Stimulated activated naive CD4-positive, alpha-beta T cell treated with Interleukin-2 at 50 U/mL for 16 hours (primary cell): Measurements from ENCODE around the gene TPRG1L.

Experiments used
- DNase-seq: peaks from one replicate; lab custom pipeline; 2025; lab: John Stamatoyannopoulos, UW

The TPRG1L gene

GRCh38 chr1:3594706-3595377 is 30.0 kb upstream of the TPRG1L start:
- no peak for DNase-seq

DNA sequence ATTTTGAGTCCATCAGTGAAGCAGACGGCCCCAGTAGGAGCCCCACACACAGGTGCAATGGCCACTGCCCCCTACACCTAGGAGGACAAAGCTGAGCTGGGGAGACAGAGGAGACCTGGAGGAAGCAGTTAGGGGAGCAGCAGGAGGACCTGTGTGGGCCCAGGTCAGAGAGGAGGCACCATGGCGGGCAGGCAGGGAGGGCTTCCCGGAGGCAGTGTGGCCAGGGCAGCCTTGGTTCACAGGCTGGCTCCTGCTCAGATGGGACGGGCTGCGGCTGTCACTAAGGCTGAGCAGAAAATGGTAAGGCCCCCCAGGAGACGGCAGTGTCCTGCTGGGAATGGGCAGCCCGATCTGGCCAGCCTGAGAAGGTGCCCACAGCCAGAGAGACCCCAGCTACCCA is 28.9 kb upstream of the TPRG1L start:
- no peak for DNase-seq

DNA sequence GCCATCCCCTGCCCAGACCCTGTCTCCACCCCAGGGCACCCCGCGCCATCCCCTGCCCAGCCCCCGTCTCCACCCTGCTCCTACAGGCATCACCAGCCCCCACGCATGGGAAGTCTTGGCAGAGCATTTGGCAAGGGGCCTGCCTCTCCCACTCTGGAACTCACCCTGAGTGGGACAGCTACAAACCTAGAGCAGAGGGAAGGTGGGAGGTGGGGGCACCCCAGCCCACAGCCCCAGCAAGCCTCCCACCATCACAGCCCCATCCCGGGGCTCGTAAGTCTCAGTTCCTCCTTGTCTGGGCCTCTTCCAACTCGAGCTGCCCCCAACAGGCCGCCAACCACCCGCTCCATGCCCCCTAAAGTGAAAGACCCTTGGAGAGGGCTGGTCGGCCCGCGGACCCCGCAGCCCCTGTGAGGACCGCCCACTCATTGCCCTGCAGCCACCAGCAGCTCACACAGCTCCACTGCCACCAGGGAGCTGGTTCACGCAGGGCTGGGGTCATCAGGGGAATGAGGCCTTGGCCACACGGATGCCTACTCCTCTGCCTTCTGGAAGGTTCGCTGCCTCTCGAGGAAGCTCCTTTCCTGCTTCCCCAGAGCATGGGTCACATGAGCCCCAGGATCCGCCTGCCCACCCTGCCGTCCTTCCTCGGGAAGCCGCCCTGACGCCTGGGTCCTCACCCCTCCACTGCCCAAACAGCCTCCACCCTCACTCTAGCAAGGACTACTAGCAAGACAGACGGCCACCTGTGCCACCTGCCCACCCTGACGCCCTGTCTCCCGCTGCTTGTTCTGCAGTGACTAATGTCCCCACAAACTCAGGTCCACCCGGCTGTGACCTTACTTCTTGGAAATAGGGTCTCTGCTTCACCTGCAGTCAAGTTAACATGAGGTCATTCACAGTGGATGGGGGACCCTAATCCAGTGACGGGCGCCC is 27.9 kb upstream of the TPRG1L start:
- DNase-seq = no peak

- no peak for DNase-seq
Measured at GRCh38 chr1:3597599-3597964, 27.2 kb upstream of the TPRG1L start.

DNA sequence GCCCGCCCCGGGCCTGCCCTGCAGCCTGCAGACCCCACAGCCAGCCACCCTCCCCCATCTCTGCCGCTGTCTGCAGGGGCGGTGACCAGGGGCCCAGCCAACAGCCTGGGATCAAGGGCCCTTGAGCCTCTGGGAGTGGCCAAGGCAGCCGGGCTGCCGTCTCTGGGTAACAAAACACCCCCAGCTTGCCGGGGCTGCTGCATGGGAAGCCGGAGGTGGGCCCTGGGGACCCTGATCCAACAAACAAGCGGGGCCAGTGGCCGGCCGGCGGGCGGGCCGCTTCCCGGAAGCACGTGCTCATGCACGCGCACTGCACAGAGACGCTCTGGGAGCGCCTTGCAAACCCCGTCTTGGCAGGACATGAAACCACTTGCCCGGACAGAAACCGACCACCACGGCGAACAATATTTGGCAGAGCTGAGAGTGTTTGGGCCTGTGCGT is 26.7 kb upstream of the TPRG1L start:
- DNase-seq = no peak

- DNase-seq = no peak
Measured at GRCh38 chr1:3598522-3599285, 26.1 kb upstream of the TPRG1L start.

DNA sequence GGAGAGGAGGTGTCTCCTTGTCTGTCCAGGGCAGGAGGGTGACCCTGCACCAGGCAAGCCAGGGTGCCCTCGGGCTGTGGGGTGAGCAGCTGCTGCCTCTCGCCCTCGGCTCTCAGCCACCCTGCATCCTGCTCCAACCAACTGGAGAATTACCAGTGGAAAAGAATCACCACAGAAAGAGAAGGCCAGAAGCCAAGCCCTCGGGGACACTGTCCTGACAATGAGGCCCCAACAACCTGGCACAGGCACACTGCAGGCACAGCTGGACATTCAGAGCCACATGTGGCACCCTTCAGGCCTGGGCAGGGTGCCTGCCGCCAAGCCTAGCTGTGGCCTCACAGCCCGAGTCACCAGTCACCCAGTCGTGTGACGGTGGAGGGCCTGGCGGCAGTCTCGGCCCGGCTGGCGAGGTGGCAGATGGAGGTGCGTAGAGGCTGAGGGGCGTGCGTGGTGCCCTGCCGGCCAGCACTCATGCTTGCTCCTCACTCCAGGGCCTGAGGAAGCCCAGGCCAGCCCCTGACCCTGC is 25.5 kb upstream of the TPRG1L start:
- DNase-seq = no peak

GRCh38 chr1:3599816-3600215 is 25.0 kb upstream of the TPRG1L start:
- DNase-seq = no peak

DNA sequence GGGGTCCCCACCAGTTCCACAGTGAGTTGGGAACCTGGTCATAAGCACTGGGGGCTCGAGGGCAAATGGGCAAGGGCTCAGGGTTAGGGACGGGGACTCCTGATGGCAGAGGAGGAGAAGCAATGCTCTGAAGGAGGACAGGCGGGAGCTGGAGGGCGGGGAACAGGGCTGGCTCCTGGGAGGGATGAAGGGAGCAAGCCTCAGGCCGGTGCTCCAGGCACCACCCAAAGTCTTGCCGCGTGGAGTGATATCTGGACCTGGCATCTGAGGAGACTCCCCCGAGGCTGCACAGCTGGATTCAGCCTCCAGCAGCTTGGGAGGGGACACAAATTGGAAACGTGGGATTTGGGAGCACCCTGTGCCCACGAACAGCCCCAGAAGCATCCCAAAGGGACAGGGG is 24.5 kb upstream of the TPRG1L start:
- DNase-seq = no peak

- DNase-seq = no peak
Measured at GRCh38 chr1:3601743-3602142, 23.1 kb upstream of the TPRG1L start.

DNA sequence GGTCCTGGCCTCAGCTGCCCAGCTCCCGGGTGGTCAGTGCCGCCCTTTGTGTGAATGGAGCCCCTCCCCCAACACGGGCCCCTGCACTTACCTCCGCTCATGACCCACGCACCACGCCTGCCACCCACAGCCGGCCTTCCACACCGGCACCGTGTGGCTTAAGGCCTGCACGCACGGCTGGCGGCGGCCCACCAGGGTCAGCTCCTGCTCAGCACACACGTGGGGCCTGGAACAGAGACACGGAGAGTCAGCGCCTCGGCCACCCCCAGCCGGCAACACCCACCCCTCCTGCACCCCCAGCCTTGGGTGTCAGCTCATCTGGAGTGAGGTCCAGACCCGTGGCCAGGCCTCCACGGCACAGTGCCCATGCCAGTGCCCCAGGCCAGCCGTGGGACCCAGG is 22.4 kb upstream of the TPRG1L start:
- DNase-seq = no peak

- DNase-seq = no peak
Measured at GRCh38 chr1:3603156-3603555, 21.7 kb upstream of the TPRG1L start.

- DNase-seq = no peak
Measured at GRCh38 chr1:3603571-3604467, 21.0 kb upstream of the TPRG1L start.

GRCh38 chr1:3604468-3604974 is 20.3 kb upstream of the TPRG1L start:
- DNase-seq = no peak

- no peak for DNase-seq
Measured at GRCh38 chr1:3604997-3605823, 19.6 kb upstream of the TPRG1L start.

GRCh38 chr1:3606779-3607702 is 17.8 kb upstream of the TPRG1L start:
- DNase-seq = no peak

DNA sequence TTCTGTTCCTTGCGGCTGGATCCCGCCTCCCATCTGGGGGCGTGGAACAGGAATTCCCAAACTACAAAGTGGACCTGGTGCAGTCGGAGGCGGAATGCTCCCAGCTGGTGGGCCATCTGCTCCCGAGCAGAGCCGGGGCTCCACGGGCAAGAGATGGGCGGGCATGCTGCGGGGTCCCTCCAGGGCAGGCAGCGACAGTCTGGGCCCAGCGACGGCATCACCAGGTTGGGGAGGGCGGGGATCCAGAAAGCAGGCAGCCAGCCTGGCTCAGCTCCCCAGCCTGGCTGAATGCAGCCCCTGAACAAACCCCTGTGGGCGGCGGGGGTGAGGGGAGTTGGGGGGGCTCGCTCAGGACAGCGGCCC is 17.1 kb upstream of the TPRG1L start:
- no peak for DNase-seq

- DNase-seq = no peak
Measured at GRCh38 chr1:3608154-3608553, 16.7 kb upstream of the TPRG1L start.
